Upper lobe of right lung (tissue), 1 donor: ENCODE results near the gene BCL2L14. TPM values are rescaled to one million over a fixed set of nuclear protein-coding genes. Genes with fewer than 3 reads are reported as not detected.

ENCODE experiments used
- ATAC-seq: fragments of 200-7000 bp; cut with Tn5 transposase; one replicate; pipeline ENCODE4 v1.9.1; 2020; ENCODE audit warnings: mild to moderate bottlenecking, moderate library complexity
- DNase-seq: peaks from one replicate; pipeline ENCODE4 v3.0.0-alpha.2; 2020
- H3K27ac ChIP-seq: fragments of 200-600 bp; one replicate; pipeline ENCODE4 v1.8.0; 2022
- H3K27me3 ChIP-seq: fragments of 200-600 bp; one replicate; pipeline ENCODE4 v1.8.0; 2022; ENCODE audit warnings: mild to moderate bottlenecking
- H3K36me3 ChIP-seq: fragments of 200-600 bp; one replicate; pipeline ENCODE4 v1.8.0; 2022
- H3K4me1 ChIP-seq: fragments of 200-600 bp; one replicate; pipeline ENCODE4 v1.8.0; 2022
- H3K4me3 ChIP-seq: fragments of 200-600 bp; one replicate; pipeline ENCODE4 v1.8.0; 2022; ENCODE audit warnings: mild to moderate bottlenecking
- H3K9me3 ChIP-seq: fragments of 200-600 bp; one replicate; pipeline ENCODE4 v1.8.0; 2022
- intact Hi-C: fragments of 100-400 bp; cut with DNase I; formaldehyde crosslinking; loops from one replicate; pipeline ENCODE4 v1.11.0; 2022
- total RNA-seq: library from RNA; stranded (reverse); fragmentation: NEBNext Ultra II Directional; extraction: Animal tissue kit (Norgen Biotek cat#: 25700); gene quantifications from one replicate; pipeline ENCODE4 v1.2.1, GENCODE V29; 2021
- TF ChIP-seq, protein P1 (sequence below): fragments of 200-600 bp; IDR thresholded peaks from one replicate; pipeline ENCODE4 v1.8.0; 2022; ENCODE audit warnings: antibody characterized with exemption
- donor health status: DM: no; HTN: yes; CAD: no; lungs with severe emphysema.

The BCL2L14 gene
- total RNA-seq, 1 donor from 2014 or later = 1.4 TPM

DNA sequence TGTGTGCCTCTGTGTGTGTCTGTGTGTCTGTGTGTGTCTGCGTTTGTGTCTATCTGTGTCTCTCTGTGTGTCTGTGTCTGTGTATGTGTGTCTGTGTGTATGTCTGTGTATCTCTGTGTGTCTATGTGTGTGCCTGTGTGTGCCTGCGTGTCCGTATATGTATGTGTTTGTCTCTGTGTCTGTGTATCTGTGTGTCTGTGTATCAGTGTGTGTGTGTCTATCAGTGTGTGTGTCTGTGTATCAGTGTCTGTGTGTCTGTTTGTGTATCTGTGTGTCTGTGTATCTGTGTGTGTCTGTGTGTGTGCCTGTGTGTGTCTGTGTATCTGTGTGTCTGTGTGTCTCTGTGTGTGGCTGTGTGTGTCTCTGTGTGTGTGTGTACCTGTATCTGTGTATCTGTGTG is 23.1 kb upstream of the BCL2L14 start:
- Histone ChIP-seq H3K9me3 (no peaks in the 10 kb centered on the region), H3K27me3 (no peaks in the 10 kb centered on the region), H3K36me3 (no peaks in the 10 kb centered on the region), H3K4me3 (no peak overlapping the region), H3K27ac (no peak overlapping the region), H3K4me1 (no peaks in the 10 kb centered on the region)
- DNase-seq (no peak), ATAC-seq (peak; percentile 16)
- intact Hi-C loops = no loop called here
- TF ChIP-seq, protein P1, sequence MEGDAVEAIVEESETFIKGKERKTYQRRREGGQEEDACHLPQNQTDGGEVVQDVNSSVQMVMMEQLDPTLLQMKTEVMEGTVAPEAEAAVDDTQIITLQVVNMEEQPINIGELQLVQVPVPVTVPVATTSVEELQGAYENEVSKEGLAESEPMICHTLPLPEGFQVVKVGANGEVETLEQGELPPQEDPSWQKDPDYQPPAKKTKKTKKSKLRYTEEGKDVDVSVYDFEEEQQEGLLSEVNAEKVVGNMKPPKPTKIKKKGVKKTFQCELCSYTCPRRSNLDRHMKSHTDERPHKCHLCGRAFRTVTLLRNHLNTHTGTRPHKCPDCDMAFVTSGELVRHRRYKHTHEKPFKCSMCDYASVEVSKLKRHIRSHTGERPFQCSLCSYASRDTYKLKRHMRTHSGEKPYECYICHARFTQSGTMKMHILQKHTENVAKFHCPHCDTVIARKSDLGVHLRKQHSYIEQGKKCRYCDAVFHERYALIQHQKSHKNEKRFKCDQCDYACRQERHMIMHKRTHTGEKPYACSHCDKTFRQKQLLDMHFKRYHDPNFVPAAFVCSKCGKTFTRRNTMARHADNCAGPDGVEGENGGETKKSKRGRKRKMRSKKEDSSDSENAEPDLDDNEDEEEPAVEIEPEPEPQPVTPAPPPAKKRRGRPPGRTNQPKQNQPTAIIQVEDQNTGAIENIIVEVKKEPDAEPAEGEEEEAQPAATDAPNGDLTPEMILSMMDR = no peak

DNA sequence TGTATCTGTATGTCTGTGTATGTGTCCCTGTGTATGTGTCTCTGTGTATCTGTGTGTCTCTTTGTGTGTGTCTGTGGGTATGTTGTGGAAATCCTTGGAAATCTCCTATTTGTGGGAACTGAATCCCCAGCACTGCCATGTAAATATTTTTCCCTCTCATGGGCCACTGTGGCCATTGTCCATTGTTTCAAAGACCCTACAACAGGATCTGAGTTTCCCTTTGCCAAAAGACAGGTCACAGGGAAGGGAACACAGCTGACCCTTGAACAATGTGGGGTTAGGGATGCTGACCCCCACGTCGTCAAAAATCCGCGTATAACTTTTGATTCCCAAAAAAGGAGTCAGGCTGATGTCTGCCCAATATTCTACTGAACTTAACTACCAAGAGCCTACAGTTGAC is 22.5 kb upstream of the BCL2L14 start:
- intact Hi-C loops = no loop called here
- no peaks in the 10 kb centered on the region for H3K27me3 ChIP-seq
- H3K4me1 ChIP-seq = no peaks in the 10 kb centered on the region
- ATAC-seq (no peak), DNase-seq (no peak)
- no peaks in the 10 kb centered on the region for H3K9me3 ChIP-seq
- TF ChIP-seq, protein P1 = no peak
- no peaks in the 10 kb centered on the region for H3K36me3 ChIP-seq
- no peak overlapping the region for H3K4me3 ChIP-seq
- no peak overlapping the region for H3K27ac ChIP-seq

DNA sequence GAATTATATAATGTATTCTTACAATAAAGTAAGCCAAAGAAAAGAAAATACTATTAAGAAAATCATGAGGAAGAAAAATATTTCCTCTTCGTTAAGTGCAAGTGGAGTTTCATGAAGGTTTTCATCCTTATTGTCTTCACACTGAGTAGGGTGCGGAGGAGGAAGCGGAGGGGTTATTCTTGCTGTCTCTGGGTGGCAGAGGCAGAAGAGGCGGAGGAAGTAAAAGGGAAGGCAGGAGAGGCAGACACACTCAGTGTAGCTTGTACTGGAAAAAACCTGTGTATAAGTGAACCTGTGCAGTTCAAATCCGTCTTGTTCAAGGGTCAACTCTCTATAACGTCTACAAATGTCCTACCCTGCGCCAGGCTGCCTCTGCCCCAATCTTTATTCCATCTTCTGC is 22.0 kb upstream of the BCL2L14 start:
- no peaks in the 10 kb centered on the region for H3K9me3 ChIP-seq
- H3K4me3 ChIP-seq = no peak overlapping the region
- intact Hi-C loops = no loop called here
- DNase-seq = no peak
- H3K27me3 ChIP-seq = no peaks in the 10 kb centered on the region
- H3K36me3 ChIP-seq = no peaks in the 10 kb centered on the region
- no peak for ATAC-seq
- H3K4me1 ChIP-seq = no peaks in the 10 kb centered on the region
- H3K27ac ChIP-seq = no peak overlapping the region
- TF ChIP-seq, protein P1 = no peak

DNA sequence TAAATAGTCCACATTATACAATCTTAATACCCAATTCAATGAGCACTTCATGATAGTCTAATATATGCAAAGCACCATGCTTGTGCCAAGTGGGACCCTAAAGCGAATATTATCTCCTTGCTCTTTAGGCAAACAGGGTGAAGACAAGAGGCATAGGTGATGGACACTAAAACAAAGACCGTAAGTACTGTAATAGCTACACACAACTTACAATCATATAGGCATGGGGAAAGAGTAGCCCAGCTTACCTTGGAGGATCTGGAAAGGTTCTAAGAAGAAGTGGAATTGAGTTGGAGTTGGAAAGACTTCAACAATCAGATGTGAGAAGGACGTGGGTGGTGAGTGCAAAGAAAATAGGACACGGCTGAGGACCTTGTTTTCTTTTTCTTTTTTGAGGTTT is 19.1 kb upstream of the BCL2L14 start:
- TF ChIP-seq, protein P1 = no peak
- no peaks in the 10 kb centered on the region for H3K4me1 ChIP-seq
- no peak overlapping the region for H3K4me3 ChIP-seq
- H3K27ac ChIP-seq = no peak overlapping the region
- DNase-seq (no peak), ATAC-seq (no peak)
- no peaks in the 10 kb centered on the region for H3K36me3 ChIP-seq
- no peaks in the 10 kb centered on the region for H3K27me3 ChIP-seq
- intact Hi-C loops = no loop called here
- no peaks in the 10 kb centered on the region for H3K9me3 ChIP-seq

DNA sequence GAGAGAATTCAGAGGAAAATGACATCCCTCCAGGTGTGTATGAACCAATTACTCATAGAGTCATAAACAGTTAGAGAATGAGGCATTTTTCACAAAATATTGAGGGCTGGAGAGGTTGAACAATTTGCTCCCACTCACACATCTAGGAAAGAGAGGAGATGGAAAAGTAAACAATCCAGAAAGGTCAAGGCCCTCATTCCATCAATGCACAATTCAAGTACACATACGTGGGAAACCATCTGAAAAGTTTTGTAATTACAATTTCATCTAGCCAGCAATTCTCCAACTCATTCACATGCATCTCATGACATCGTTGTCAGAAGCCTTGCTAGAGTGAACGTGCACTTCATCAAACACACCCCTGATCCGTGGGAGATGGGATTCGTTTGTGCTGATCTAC is 15.7 kb upstream of the BCL2L14 start:
- H3K4me3 ChIP-seq = no peak overlapping the region
- no peak for ATAC-seq
- DNase-seq = no peak
- H3K27ac ChIP-seq = no peak overlapping the region
- H3K27me3 ChIP-seq = no peaks in the 10 kb centered on the region
- H3K36me3 ChIP-seq = no peaks in the 10 kb centered on the region
- H3K4me1 ChIP-seq = no peaks in the 10 kb centered on the region
- H3K9me3 ChIP-seq = no peaks in the 10 kb centered on the region
- intact Hi-C loops = no loop called here
- TF ChIP-seq, protein P1 = no peak

DNA sequence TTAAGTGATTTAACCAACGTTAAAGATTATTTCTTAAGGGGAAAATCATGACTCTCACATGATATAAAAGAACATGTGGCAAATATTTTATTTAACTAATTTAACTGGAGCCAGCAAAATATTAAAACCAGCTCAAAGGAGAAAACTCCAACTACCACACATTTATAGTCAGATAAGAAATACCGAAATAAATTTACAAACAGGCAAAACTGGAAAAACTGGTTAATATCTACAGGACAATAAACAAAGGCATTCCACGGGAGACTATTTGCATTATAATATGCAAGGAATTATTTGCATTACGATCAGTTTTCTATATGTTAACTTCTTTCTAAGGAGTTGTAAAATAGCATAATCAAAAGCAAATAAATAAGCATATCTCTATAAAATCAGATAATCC is 13.8 kb upstream of the BCL2L14 start:
- ATAC-seq (no peak), DNase-seq (no peak)
- no peaks in the 10 kb centered on the region for H3K36me3 ChIP-seq
- no peak overlapping the region for H3K4me3 ChIP-seq
- H3K27me3 ChIP-seq = no peaks in the 10 kb centered on the region
- TF ChIP-seq, protein P1 = no peak
- no peak overlapping the region for H3K27ac ChIP-seq
- H3K9me3 ChIP-seq = no peaks in the 10 kb centered on the region
- intact Hi-C loops = no loop called here
- no peaks in the 10 kb centered on the region for H3K4me1 ChIP-seq
